ENCODE data around the gene AHI1. TPM values are rescaled to one million over a fixed set of nuclear protein-coding genes. Genes with fewer than 3 reads are reported as not detected.

AHI1 gene
- total and polyA plus RNA-seq, 4 donors = 5.2 to 51.7 (median 23.8) TPM

- DNase-seq (no peak), ATAC-seq (ENCODE audit: insufficient read depth, low FRiP score) (no peak)
- Histone ChIP-seq H3K36me3 (ENCODE audit: control insufficient read depth in 4 of 4, insufficient read depth in 4 of 4, low read length in 4 of 4) (peaks cover 0 to 7% (median 3%) of the 10 kb centered on the region in 4 donors), H3K9ac (ENCODE audit: insufficient read depth in 1 of 2, low read length in 2 of 2) (no peak overlapping the region), H3K27ac (ENCODE audit: low read depth in 1 of 2, low read length in 1 of 2) (no peak overlapping the region), H3K9me3 (ENCODE audit: control insufficient read depth in 4 of 4, insufficient read depth in 3 of 4, low read length in 3 of 4) (peaks cover 0 to 3% (median 0%) of the 10 kb centered on the region in 4 donors), H3K4me1 (ENCODE audit: control insufficient read depth in 5 of 5, insufficient read depth in 5 of 5, low read length in 5 of 5) (no peaks in the 10 kb centered on the region), H3K27me3 (ENCODE audit: control insufficient read depth in 3 of 3, insufficient read depth in 3 of 3, low read length in 2 of 3) (no peaks in the 10 kb centered on the region), H3K4me3 (no peak overlapping the region)
- no peak for TF ChIP-seq CTCF (IDR thresholded peaks at IDR 0.05; ENCODE audit: control extremely low read depth, extremely low read depth)
- WGBS, 2 donors = 74 to 75% methylated on average over 3 of the region's 3 CpGs
Observed at GRCh38 chr6:135291288-135292076, 206.1 kb downstream of the AHI1 start.

DNA sequence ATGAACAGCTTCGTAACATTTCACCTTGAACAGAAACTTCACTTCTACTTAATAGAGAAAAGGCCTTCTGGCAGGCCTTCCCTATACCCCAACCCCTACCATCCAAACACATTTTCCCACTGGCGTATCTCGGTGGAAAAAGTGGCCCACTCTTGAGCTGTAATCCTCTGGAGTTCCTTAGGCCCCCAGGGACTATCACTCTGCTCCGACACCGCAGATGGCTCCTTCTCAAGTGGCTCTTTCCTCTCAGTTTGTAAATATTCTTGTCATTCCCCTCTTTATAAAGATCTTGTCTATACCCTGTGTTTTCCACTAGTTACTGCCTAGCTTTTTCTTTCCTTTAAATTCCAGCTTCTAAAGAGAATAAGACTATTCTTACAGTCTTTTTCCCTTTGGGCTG, 207.7 kb downstream of the AHI1 start:
- Histone ChIP-seq H3K27me3 (ENCODE audit: control insufficient read depth in 3 of 3, insufficient read depth in 3 of 3, low read length in 2 of 3) (no peaks in the 10 kb centered on the region), H3K9me3 (ENCODE audit: control insufficient read depth in 4 of 4, insufficient read depth in 3 of 4, low read length in 3 of 4) (no peaks in the 10 kb centered on the region)

GRCh38 chr6:135286962-135287538, 210.5 kb downstream of the AHI1 start:
- TF ChIP-seq CTCF (IDR thresholded peaks at IDR 0.05; ENCODE audit: control extremely low read depth, extremely low read depth) = no peak
- H3K4me1 ChIP-seq (ENCODE audit: control insufficient read depth in 5 of 5, insufficient read depth in 5 of 5, low read length in 5 of 5) = no peaks in the 10 kb centered on the region
- no peak for ATAC-seq (ENCODE audit: insufficient read depth, low FRiP score)

More for the DNA sequence above, 207.7 kb downstream of the AHI1 start:
- H3K4me1 ChIP-seq (ENCODE audit: control insufficient read depth in 5 of 5, insufficient read depth in 5 of 5, low read length in 5 of 5) = no peaks in the 10 kb centered on the region
- 84 to 89% methylated on average over 5 of the region's 5 CpGs for WGBS, 2 donors
- H3K27ac ChIP-seq (ENCODE audit: low read depth in 1 of 2, low read length in 1 of 2) = no peak overlapping the region
- DNase-seq (no peak), ATAC-seq (ENCODE audit: insufficient read depth, low FRiP score) (no peak)
- H3K4me3 ChIP-seq = no peak overlapping the region
- H3K9ac ChIP-seq (ENCODE audit: insufficient read depth in 1 of 2, low read length in 2 of 2) = no peak overlapping the region
- H3K36me3 ChIP-seq (ENCODE audit: control insufficient read depth in 4 of 4, insufficient read depth in 4 of 4, low read length in 4 of 4) = peaks cover 0 to 7% (median 4%) of the 10 kb centered on the region in 4 donors
- no peak for TF ChIP-seq CTCF (IDR thresholded peaks at IDR 0.05; ENCODE audit: control extremely low read depth, extremely low read depth)

More at GRCh38 chr6:135286962-135287538, 210.5 kb downstream of the AHI1 start:
- Histone ChIP-seq H3K27me3 (ENCODE audit: control insufficient read depth in 3 of 3, insufficient read depth in 3 of 3, low read length in 2 of 3) (no peaks in the 10 kb centered on the region), H3K27ac (ENCODE audit: low read depth in 1 of 2, low read length in 1 of 2) (no peak overlapping the region), H3K4me3 (no peak overlapping the region), H3K9me3 (ENCODE audit: control insufficient read depth in 4 of 4, insufficient read depth in 3 of 4, low read length in 3 of 4) (no peaks in the 10 kb centered on the region), H3K9ac (ENCODE audit: insufficient read depth in 1 of 2, low read length in 2 of 2) (no peak overlapping the region), H3K36me3 (ENCODE audit: control insufficient read depth in 4 of 4, insufficient read depth in 4 of 4, low read length in 4 of 4) (peaks cover 0 to 6% (median 3%) of the 10 kb centered on the region in 4 donors)
- no peak for DNase-seq
- WGBS, 2 donors = 47 to 66% methylated on average over 8 of the region's 8 CpGs
